Stimulated activated CD4-positive, alpha-beta T cell treated with anti-CD3 and anti-CD28 coated beads, Interleukin-15, amount 100 ng/mL, for 24 hours (primary cell): ENCODE measurements around the gene ESRRA.
A peak's percentile ranks its signal among the peaks of the same experiment; 100 is the strongest.

Experiments
- DNase-seq: peaks from one replicate; pipeline ENCODE4 v3.0.0-alpha.2; 2020

ESRRA gene

DNA sequence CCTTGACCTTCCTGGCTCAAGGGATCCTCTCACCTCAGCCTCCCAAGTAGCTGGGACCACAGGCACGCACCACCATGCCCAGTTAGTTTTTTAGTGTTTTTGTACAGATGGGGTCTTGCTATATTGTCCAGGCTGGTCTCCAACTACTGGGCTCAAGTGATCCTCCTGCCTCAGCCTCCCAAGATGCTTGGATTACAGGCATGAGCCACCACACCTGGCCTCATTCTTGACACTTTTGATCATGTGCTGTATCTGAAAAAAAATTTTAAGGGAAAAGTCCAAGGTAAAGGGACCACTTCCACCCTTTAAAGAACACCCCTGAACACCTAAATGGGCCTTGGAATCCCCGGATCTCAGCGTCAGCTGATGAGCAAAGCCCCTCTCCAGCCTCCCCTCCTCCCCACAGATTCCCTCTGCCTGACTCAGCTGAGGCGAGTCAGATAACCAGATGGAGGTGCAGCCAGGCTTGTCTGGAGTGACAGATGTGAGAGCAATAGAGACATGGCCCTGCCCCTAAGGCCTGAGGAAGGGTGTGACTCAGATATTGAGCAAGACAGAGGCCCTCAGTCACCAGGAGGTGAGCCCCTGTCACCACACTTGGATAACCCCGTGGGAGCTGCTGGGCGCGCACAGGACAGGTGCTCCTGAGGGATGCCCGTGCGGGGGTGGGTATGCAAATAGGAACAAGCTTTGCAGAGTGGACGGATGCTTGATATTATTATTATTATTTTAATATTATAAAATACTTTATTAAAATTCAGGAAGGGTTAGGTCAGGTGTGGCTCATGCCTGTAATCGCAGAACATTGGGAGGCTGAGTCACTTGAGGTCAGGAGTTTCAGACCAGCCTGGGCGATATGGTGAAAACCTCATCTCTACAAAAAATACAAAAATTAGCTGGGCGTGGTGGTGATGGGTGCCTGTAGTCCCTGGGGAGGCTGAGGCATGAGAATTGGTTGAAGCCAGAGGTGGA, 29.7 kb downstream of the ESRRA start:
- DNase-seq, result peak; percentile 62

DNA sequence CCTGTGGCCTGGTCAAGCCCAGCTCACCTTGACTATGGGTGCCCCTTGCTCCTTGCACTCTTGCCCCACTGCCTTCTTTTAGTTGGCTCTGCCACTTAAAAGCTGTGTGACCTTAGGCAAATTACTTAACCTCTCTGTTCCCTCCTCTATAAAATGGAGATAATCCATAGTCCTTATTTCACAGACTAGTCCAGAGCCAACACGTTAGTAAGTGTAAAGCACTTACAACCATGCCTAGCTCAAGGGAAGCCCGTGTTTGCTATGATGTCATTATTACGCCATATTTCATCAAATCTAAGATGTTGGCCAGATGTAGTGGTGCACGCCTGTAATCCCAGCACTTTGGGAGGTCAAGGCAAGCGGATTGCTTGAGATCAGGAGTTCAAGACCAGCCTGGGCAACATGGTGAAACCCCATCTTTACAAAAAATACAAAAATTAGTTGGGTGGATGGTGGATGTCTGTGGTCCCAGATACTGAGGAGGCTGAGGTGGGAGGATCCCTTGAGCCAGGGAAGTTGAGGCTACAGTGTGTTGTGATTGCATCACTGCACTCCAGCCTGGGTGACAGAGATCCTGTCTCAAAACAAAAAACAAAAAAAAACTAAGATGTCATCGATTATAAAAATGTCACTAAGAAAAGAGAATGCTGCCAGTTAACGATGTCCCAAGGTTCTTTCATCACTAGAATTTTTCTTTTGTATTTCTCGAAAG, 32.4 kb downstream of the ESRRA start:
- DNase-seq, result no peak

DNA sequence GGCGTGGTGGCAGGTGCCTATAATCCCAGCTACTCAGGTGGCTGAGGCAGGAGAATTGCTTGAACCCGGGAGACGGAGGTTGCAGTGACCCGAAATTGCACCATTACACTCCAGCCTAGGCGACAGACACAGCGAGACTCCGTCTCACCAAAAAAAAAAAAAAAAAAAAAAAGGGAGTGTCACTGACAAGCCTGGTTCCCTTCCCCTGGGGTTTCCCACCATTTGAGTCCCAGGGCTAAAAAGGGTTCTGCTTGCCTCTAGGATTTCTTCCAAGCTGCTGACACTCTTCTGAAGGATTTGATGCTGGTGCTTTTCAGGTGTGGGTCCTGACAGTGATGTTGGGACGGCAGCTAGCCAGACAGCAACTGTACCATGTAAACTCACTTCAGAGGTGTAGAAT, 33.4 kb downstream of the ESRRA start:
- no peak for DNase-seq

DNA sequence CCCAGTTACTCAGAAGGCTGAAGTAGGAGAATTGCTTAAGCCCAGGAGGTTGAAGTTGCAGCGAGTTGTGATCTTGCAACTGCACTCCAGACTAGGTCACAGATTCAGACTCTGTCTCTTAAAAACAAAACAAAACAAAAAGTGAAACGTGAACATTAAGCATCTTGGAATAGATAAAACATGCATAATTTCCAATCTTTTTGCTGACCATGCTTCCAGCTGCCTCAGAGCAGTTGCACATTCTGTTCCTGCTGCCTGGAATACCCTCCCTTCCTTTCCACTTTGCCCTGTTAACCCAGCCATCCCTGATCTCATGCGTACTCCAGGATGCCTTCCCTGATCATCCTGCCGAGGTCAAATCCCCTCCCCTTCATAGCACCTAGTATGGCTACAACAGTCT, 34.0 kb downstream of the ESRRA start:
- no peak for DNase-seq

DNA sequence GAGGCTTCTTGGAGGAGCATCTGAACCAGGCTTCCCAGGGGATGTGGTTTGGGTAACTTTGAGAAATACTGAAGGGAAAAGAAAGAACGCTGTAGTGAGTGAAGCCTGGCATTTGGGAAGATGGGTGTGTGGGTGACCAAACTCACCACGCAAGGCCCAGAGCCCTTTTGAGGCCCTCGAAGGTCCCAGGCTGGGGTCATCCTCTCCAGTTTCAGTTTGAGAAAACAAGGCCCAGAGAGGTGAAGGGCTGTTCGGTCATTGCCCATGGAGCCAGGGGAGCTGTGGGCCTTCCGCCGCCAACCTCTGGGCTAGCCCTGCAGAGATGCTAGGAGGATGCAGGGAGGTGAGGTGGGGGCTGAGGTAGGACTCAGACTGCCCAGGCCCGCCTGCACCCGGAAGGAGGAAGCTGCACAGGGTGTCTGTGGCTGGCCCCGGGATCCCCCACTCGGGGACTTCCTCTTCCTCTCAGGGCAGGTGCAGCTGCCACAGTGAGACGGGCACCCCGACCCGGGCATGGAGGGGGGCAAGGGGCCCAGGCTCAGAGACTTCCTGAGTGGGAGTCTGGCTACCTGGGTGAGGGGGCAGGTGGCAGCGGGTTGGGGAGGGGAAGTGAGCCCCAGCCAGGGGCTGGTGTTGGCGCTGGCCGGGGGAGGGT, 34.6 kb downstream of the ESRRA start, which contains the start of gene CCDC88B:
Gene CCDC88B (plus strand): TSS at position 451 of the 655 bp plus-strand sequence. CDS start 63 bp downstream, at position 514.
- peak; percentile 90 for DNase-seq

DNA sequence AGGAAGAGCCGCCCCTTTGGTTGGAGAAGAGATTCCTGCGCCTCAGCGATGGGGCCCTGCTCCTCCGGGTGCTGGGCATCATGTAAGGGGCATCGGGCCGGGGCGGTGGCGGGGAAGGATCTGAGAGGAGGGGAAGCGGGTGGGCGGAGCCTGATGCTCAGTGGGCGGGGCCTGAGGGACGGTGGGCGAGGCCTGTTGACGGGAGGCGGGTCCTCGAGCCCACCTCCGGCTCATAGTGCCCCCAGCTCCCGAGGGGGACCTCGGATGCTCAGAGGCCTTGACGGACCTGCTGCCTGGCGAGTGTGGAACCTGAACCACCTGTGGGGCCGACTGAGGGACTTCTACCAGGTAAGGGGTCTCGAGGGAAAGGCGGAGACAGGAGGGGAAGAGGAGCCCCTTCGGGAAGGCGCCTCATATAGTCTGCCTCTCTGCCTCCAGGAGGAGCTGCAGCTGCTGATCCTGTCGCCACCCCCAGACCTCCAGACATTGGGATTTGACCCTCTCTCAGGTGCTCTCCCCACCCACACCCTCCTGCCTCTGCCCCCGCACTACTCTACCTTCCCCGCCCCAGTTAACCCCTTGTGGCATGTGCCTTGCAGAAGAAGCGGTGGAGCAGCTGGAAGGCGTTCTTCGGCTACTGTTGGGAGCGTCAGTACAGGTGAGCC, 35.5 kb downstream of the ESRRA start:
- DNase-seq, result peak; percentile 84

DNA sequence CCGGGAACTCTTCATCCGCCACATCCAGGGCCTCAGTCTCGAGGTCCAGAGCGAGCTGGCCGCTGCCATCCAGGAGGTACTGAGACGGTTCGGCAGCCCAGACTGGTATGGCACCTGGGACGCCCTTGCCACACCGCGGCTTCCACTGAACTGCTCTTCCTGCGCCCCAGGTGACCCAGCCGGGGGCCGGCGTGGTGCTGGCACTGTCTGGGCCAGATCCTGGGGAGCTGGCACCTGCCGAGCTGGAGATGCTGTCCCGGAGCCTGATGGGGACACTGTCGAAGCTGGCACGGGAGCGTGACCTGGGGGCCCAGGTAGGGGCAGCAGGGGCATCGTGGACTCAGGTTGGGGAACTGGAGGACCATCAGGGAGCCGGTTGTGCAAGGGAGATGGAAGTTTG, 36.1 kb downstream of the ESRRA start:
- DNase-seq, result no peak

DNA sequence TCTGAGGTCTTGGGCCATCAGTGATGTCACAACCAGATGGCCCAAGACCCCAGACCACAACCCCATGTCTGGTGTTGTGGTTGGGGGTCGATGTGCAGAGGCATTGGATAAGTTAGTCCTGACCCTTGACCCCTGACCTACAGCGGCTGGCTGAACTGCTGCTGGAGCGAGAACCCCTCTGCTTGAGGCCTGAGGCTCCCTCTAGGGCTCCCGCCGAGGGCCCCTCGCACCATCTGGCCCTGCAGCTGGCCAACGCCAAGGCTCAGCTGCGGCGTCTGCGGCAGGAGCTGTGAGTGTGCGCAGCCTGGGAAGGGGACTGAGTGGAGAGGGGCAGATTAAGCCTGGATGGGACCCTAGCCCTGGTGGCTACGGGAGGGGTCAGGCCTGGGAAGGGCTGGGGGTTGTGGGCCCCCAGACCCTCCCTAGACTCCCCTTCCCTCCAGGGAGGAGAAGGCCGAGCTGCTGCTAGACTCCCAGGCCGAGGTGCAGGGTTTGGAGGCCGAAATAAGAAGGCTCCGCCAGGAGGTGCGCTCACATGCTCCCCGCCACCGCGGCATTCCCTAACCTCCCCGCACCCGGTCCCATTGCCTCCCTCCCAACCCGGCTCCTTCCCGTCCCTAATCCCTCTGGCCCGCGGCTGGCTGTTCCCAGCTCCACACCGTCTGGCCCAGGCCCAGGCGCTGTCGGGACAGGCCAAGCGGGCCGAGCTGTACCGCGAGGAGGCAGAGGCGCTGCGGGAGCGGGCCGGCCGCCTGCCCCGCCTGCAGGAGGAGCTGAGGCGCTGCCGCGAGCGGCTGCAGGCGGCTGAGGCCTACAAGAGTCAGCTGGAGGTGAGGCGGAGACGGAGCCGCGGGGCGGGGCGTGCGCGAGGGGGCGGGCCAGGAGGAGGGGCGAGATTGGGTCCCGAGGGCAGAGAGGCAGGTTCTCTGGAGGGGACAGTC, 36.8 kb downstream of the ESRRA start:
- DNase-seq, result peak; percentile 92

DNA sequence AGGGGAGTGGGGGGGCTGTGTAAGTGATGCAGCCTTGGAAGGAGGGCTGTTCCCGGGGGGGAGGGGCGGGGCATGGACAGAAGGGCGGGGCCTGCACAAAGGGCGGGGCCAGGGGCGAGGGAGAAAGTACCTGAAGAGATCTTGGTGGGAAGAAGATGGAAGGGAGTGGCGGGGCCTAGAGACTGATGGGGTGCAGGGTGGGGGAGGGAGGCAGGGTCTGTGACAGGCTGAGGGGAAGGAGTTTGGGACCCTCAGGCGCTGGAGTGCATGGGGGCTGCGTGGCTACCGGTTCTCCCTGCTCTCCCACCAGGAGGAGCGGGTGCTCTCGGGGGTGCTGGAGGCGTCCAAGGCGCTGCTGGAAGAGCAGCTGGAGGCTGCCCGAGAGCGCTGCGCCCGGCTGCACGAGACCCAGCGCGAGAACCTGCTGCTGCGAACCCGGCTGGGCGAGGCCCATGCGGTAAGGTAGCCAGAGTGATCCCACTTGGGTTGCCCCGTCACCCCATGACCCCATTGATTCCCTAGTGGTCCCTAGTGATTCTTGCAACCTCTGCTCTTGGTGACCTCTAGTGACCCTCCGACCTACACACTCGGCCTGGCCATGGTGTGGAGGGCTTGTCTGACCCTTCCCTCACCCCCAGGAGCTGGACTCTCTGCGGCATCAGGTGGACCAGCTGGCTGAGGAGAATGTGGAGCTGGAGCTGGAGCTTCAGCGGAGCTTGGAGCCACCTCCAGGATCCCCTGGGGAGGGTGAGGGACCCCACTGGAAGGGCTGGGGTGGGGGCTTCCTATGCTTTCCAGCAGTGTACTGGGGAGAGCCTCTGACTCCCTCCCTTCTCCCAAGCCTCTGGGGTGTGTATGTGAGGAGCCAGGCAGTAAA, 37.8 kb downstream of the ESRRA start:
- DNase-seq, result no peak

DNA sequence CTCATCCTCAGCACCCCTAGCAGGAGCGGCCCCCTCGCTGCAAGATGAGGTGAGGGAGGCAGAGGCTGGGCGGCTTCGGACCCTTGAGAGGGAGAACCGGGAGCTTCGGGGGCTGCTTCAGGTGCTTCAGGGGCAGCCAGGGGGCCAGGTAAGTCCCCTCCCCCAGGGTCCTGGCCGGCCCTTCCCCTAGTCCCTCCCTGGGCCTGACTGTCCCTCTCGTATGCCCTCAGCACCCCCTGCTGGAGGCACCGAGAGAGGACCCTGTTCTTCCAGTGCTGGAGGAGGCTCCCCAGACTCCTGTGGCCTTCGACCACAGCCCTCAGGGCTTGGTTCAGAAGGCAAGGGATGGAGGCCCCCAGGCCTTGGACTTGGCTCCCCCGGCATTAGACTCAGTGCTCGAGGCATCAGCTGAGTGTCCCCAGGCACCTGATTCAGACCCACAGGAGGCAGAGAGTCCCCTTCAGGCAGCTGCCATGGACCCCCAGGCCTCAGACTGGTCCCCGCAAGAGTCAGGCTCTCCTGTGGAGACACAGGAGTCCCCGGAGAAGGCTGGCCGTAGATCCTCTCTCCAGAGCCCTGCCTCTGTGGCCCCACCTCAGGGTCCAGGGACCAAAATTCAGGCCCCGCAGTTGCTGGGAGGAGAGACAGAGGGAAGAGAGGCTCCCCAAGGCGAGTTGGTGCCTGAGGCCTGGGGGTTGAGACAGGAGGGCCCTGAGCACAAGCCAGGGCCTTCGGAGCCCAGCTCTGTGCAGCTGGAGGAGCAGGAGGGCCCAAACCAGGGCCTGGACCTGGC, 38.6 kb downstream of the ESRRA start:
- DNase-seq, result no peak

DNA sequence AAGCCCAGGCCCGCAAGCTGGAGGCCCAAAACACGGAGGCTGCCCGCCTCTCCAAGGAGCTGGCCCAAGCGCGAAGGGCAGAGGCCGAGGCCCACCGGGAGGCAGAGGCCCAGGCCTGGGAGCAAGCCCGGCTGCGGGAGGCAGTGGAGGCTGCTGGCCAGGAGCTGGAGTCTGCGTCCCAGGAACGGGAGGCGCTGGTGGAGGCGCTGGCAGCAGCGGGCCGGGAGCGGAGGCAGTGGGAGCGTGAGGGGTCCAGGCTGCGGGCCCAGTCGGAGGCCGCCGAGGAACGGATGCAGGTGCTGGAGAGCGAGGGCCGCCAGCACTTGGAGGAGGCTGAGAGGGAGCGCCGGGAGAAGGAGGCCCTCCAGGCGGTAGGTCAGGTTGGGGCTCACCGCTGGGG, 39.5 kb downstream of the ESRRA start:
- DNase-seq, result no peak

DNA sequence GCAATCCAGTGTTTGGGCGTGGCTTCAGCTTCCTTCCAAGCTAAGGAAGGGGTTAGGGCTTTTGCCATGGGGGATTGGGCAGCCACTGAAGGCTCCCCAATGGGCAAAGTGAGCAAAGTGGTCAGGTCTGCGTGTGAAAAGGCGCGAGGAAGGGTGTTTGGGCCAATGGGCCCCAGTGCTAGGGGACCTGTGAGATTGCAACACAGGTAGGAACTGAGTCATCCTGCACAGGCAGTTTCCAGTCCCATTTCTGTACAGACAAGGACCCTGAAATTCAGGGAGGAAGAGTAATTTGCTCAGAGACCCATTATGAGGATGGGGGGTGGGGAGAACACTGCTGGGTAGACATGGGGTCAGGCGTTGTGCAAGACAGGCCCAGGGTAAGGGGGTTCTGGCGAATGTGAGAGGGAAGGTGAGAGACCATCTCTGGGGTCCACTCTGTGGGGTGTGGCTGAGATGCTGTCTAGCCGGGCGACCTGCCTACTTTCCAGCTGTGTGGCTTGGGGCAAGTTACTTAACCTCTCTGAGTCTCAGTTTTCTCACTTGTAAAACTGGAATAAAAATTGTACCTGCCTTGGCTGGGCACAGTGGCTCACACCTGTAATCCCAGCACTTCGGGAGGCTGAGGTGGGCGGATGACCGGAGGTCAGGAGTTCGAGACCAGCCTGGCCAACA, 42.0 kb downstream of the ESRRA start:
- DNase-seq, result no peak

DNA sequence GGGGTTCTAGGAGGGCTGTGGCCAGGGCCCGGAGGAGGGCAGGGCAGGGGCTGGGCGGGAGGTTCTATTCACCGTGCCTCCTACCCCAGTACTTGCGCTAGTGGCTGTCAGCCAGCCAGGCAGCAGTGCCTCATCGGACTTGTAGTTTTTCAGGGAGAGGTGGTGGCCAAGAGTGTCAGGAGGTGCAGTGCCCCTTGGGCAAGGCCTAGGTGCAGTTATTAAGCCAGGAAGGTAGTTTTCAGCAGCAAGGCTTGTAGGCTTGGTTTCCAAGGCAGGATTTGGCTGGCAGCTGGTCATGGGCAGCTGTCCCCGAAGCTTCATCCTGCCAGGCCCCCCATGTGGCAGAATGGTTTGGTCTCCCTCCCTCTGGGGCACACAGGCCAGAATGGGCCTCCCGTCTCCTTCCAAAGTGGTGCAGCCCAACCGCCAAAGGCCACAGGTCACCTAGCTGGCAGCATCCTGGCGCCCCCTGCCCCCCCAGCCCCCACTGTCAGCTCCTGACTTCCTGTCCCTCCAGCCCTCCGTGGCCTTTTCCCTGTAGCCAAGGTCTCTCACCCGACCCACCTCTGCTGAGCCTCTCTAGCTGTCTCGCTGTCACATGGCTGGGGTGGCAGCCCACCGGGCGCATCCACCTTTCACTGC, 43.2 kb downstream of the ESRRA start:
- DNase-seq, result no peak

DNA sequence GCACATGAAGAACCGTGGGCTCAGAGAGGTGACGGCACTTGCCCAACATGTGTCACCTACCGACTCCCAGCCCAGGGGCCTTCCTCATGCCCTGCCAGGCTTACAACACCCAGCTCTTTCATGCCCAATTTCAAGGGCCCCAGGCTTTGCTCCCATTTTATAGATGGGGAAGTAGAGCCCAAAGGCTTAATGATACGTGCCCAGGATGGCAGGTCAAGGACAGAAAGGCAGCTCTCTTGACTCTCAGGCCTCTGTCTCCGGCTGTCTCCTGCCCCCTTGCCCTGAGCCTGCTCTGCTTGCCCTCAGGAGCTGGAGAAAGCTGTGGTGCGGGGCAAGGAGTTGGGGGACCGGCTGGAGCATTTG, 43.7 kb downstream of the ESRRA start:
- no peak for DNase-seq

DNA sequence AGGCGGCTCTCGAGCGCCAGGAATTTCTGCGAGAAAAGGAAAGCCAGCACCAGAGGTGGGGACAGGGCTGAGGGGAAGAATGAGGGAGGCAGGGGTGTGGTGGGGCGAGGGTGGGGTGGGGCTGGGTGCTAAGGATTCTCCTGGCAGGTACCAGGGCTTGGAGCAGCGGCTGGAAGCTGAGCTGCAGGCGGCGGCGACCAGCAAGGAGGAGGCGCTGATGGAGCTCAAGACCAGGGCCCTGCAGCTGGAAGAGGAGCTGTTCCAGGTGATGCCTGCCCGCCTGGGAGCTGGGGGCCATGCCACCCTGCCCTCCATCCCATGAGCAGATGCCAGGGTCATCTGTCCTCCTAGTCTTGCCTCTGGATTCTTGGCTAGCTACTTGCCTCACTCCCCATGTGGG, 44.1 kb downstream of the ESRRA start:
- DNase-seq, result no peak

DNA sequence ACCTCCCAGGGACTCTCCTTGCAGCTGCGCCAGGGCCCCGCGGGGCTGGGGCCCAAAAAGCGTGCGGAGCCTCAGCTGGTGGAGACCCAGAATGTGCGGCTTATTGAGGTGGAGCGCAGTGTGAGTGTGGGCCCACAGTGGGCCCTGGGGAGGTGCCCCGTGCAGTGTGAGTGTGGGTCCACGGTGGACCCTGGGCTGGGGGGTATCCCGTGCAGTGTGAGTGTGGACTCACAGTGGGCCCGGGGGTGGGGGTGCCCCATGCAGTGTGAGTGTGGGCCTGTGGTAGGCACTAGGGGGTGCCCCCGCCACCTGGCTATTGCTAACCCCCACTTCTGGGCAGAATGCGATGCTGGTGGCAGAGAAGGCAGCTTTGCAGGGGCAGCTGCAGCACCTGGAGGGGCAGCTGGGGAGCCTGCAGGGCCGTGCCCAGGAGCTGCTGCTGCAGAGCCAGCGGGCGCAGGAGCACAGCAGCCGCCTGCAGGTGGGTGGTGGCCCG, 45.9 kb downstream of the ESRRA start:
- no peak for DNase-seq

DNA sequence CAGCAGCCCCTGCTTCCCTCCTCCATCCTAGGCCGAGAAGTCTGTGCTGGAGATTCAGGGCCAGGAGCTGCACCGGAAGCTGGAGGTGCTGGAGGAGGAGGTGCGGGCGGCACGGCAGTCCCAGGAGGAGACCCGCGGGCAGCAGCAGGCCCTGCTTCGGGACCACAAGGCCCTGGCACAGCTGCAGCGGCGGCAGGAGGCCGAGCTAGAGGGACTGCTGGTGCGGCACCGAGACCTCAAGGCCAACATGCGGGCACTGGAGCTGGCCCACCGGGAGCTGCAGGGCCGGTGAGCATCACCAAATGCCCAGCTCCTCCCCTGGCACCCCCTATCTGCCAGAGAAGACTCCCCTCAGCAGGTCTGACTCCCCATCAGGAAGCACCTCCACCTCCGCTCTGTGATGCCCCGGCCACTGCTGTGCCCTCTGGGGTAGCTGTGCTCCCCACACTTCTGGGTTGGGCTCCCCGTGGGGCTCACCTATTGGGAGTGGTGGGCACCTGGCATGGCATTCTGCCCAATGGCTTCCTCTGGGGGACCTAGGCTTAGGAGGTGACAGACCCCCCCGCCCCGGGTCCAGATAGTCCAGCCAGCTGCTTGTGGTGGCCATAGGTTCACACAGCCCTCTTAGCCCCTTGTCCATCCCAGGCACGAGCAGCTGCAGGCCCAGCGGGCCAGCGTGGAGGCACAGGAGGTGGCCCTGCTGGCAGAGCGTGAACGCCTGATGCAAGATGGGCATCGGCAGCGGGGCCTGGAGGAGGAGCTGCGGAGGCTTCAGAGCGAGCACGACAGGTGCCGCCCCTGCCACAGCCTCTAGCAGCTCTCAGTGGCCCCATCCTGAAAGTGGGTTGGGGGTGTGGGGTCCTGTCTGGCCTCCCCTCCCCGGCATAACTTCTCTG, 47.0 kb downstream of the ESRRA start:
- no peak for DNase-seq
